ENCODE results near the gene MXRA8. TPM values are rescaled to one million over a fixed set of nuclear protein-coding genes. Genes with fewer than 3 reads are reported as not detected.
"Not testable (repeated sequence)": the region's sequence is repeated elsewhere in the genome, so short reads cannot be mapped to it uniquely, and the experiment has no call there.

MXRA8 gene, protein sequence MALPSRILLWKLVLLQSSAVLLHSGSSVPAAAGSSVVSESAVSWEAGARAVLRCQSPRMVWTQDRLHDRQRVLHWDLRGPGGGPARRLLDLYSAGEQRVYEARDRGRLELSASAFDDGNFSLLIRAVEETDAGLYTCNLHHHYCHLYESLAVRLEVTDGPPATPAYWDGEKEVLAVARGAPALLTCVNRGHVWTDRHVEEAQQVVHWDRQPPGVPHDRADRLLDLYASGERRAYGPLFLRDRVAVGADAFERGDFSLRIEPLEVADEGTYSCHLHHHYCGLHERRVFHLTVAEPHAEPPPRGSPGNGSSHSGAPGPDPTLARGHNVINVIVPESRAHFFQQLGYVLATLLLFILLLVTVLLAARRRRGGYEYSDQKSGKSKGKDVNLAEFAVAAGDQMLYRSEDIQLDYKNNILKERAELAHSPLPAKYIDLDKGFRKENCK
- 60.0 TPM for total RNA-seq

DNA sequence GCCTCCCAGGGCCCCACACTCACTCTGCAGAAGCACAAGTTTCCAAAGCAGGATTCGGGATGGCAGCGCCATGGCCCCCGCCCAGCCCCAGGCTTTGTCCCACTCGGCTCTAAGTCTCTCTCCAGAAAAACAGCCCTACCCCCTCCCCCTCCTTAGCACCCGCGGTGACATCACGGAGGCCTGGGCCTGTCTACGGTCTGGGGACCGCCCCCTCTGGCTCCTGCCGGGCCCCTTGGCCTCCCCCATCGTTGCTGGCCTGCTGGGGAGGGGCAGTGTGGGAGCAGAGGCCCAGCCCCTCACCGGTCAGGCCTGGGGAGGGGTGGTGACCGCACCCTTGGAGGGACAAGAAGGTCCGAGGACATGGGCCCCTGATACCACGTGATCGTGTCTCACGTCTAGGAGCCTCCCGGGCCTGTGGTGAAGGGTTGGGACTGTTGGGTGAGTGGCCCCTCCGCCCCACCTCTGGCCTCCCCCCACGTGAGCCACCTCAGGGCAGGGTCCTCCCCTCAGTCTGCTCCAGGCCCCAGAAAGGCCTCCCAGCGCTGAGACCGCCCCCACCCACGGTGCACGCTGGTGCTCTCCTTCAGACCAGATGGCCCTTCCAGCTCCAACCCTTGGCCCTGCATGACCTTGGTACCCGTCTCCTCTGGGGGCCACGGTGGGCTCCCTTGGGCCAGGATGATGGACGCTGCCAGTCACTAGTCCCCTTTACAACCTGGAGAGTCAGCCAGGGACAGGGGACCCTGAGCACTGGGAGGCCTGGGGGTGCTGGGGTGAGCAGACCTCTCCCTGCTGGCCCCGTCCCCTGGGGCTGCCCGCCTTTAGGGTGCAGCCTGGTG, at the start of gene MXRA8:
TSS of gene MXRA8 (minus strand) at position 123 of the 839 bp plus-strand sequence. CDS start at position 72, 51 bp downstream.
- Histone ChIP-seq H3K36me3 (ENCODE audit: control insufficient read depth in 3 of 3, insufficient read depth in 3 of 3, low read length in 3 of 3) (peaks cover 0 to 2% (median 0%) of the 10 kb centered on the region in 3 donors), H3K27ac (ENCODE audit: low read depth, low read length) (peak within 1 kb of the TSS; percentile 77), H3K9me3 (ENCODE audit: control insufficient read depth in 3 of 3, low read length in 3 of 3) (no peaks in the 10 kb centered on the region), H3K27me3 (ENCODE audit: control insufficient read depth in 3 of 3, insufficient read depth in 3 of 3, low read length in 3 of 3) (peaks cover 0 to 59% (median 25%) of the 10 kb centered on the region in 3 donors), H3K4me1 (ENCODE audit: control insufficient read depth in 3 of 3, insufficient read depth in 3 of 3, low read length in 3 of 3) (peaks cover 33 to 50% (median 40%) of the 10 kb centered on the region in 3 donors), H3K4me3 (ENCODE audit: low read length in 3 of 3) (peak within 1 kb of the TSS; percentile 37 to 69 (median 61)), H3K9ac (ENCODE audit: low read depth in 1 of 3, low read length in 3 of 3) (peak within 1 kb of the TSS; percentile 62 to 79 (median 74))

DNA sequence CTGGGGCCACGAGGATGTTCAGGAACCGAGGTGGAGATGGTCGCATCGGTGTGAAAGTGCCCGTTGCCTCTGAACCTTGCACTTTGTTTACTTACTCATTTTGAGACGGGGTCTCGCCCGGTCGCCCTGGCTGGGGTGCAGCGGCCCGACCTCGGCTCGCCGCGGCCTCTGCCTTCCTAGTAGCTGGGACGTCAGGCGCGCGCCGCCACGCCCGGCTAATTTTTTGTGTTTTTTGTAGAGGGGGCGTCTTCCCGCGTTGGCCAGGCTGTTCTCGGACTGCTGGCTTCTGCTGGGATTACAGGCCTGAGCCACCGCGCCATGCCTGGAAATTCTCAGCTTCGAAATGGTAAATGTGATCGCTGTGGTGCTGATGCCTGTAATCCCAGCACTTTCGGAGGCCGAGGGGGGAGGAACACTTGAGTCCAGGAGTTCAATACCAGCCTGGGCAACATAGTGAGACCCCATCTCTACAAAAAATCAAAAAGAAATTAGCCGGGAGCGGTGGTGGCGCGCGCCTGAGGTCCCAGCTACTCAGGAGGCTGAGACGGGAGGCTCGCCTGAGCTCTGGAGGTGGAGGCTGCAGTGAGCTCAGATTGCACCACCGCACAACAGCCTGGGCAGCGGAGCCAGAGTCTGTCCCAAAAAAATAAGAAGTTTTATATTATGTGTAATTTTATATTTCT, 49.4 kb upstream of the MXRA8 start:
- H3K4me1 ChIP-seq (ENCODE audit: control insufficient read depth in 3 of 3, insufficient read depth in 3 of 3, low read length in 3 of 3): peaks cover 18 to 38% (median 25%) of the 10 kb centered on the region in 3 donors

DNA sequence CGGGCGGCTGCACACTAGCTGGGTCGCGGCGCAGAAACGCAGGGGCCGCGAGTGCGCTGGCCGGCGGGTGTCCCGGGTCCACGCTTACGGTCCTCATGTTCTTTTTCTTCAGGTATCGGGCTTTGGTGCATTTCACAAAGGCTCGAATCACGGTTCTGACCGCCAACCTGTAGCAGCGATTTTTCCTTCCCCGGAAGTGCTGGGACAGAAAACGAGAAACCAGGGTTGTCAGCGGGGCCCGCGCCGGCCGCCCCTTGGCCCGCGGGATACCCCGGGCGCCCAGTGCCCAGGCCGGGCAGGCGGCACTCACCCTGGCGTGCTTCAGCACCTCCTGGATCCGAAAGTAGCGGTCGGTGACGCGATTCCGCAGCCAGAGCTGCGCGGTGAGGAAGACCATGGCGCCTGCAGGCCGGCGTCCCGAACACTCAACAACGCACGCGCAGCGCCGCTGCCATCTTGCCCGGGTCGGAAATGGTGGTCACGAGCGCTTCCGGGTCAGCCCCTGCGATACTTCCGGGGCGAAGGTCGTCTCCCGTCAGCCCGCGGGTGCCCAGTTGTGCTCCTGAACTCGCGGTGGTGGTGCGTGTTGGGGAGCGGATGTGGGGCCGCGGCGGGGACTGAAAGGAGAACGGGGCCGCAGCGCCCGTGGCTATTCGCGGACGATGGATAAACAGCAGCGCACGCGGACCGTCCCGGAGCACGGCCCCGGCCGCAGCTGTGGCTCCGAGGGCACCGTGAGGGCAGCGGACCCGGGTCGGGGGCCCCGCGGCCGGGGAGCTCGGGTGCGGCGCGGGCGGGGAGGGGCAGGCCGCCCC, 48.7 kb upstream of the MXRA8 start, which contains the start of gene MRPL20:
TSS of gene MRPL20 (minus strand) at position 473 of the 815 bp plus-strand sequence. CDS start at position 397, 76 bp downstream.
- H3K9me3 ChIP-seq (ENCODE audit: control insufficient read depth in 3 of 3, low read length in 3 of 3): no peaks in the 10 kb centered on the region
- H3K4me1 ChIP-seq (ENCODE audit: control insufficient read depth in 3 of 3, insufficient read depth in 3 of 3, low read length in 3 of 3): peaks cover 18 to 43% (median 29%) of the 10 kb centered on the region in 3 donors

More for the DNA sequence above, 49.4 kb upstream of the MXRA8 start:
- Histone ChIP-seq H3K27me3 (ENCODE audit: control insufficient read depth in 3 of 3, insufficient read depth in 3 of 3, low read length in 3 of 3) (no peaks in the 10 kb centered on the region), H3K4me3 (ENCODE audit: low read length in 3 of 3) (peak overlapping the region; percentile 86 to 95 (median 94)), H3K9me3 (ENCODE audit: control insufficient read depth in 3 of 3, low read length in 3 of 3) (no peaks in the 10 kb centered on the region), H3K9ac (ENCODE audit: low read depth in 1 of 3, low read length in 3 of 3) (peak overlapping the region; percentile 87 to 96 (median 91)), H3K36me3 (ENCODE audit: control insufficient read depth in 3 of 3, insufficient read depth in 3 of 3, low read length in 3 of 3) (peaks cover 18 to 23% (median 19%) of the 10 kb centered on the region in 3 donors), H3K27ac (ENCODE audit: low read depth, low read length) (peak overlapping the region; percentile 86)

DNA sequence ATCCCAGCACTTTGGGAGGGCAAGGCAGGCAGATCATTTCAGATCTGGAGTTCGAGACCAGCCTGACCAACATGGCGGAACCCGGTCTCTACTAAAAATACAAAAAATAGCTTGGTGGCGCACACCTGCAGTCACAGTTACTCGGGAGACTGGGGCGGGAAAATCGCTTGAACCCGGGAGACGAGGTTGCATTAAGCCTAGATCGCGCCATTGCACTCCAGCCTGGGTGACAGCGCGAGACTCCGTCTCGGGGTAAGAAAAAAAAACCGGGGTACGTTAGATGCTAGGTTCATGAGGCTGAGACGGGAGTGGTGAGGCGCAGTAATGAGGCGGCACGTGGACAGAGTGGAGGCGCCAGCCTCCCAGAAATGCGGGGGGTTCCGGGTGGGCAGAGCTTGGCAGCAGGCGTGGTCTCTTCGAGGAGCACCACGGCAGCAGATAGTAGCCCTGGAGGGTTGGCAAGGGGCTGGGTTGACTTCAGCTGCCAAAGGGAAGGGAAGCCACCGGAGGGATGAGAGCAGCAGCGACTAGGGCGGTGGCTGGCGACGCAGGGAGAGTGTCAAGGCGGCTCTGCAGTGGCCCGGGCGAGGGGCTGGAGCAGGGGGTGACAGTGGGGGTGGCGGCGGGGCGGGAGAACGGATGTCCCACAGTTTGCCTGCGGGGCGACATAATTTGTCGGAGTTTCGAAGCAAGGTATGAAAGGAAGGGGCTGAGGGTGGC, 47.9 kb upstream of the MXRA8 start:
- H3K9ac ChIP-seq (ENCODE audit: low read depth in 1 of 3, low read length in 3 of 3): peak overlapping the region; percentile 85 to 96 (median 91)
- peaks cover 18 to 45% (median 32%) of the 10 kb centered on the region in 3 donors for H3K4me1 ChIP-seq (ENCODE audit: control insufficient read depth in 3 of 3, insufficient read depth in 3 of 3, low read length in 3 of 3)
- H3K4me3 ChIP-seq (ENCODE audit: low read length in 3 of 3): peak overlapping the region; percentile 86 to 95 (median 94)
- no peaks in the 10 kb centered on the region for H3K9me3 ChIP-seq (ENCODE audit: control insufficient read depth in 3 of 3, low read length in 3 of 3)
- peak overlapping the region; percentile 86 for H3K27ac ChIP-seq (ENCODE audit: low read depth, low read length)
- no peaks in the 10 kb centered on the region for H3K27me3 ChIP-seq (ENCODE audit: control insufficient read depth in 3 of 3, insufficient read depth in 3 of 3, low read length in 3 of 3)
- H3K36me3 ChIP-seq (ENCODE audit: control insufficient read depth in 3 of 3, insufficient read depth in 3 of 3, low read length in 3 of 3): peaks cover 30 to 34% (median 31%) of the 10 kb centered on the region in 3 donors

More for the DNA sequence above, 48.7 kb upstream of the MXRA8 start, which contains the start of gene MRPL20:
- H3K36me3 ChIP-seq (ENCODE audit: control insufficient read depth in 3 of 3, insufficient read depth in 3 of 3, low read length in 3 of 3): peaks cover 24 to 27% (median 24%) of the 10 kb centered on the region in 3 donors
- H3K27me3 ChIP-seq (ENCODE audit: control insufficient read depth in 3 of 3, insufficient read depth in 3 of 3, low read length in 3 of 3): no peaks in the 10 kb centered on the region
- peak within 1 kb of the TSS; percentile 87 to 96 (median 91) for H3K9ac ChIP-seq (ENCODE audit: low read depth in 1 of 3, low read length in 3 of 3)
- peak within 1 kb of the TSS; percentile 86 to 95 (median 94) for H3K4me3 ChIP-seq (ENCODE audit: low read length in 3 of 3)
- H3K27ac ChIP-seq (ENCODE audit: low read depth, low read length): peak within 1 kb of the TSS; percentile 86

DNA sequence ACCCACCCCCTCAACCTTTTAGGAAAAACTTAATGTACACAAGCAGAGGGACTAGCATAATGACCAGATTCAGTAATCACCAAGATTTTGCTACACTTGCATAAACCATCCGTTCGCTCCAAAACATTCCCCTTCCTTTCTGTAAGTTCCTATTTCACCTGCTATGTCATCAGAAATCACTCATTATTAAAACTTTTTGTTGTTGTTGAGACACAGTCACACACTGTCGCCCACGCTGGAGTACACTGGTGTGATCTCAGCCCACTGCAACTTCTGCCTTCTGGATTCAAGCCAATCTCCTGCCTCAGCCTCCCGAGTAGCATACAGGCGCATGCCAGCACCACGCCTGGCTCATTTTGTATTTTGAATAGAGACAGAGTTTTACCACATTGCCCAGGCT, 45.3 kb upstream of the MXRA8 start:
- no peak overlapping the region for H3K4me3 ChIP-seq (ENCODE audit: low read length in 3 of 3)
- H3K27me3 ChIP-seq (ENCODE audit: control insufficient read depth in 3 of 3, insufficient read depth in 3 of 3, low read length in 3 of 3): no peaks in the 10 kb centered on the region
- H3K4me1 ChIP-seq (ENCODE audit: control insufficient read depth in 3 of 3, insufficient read depth in 3 of 3, low read length in 3 of 3): peaks cover 32 to 57% (median 45%) of the 10 kb centered on the region in 3 donors
- no peaks in the 10 kb centered on the region for H3K9me3 ChIP-seq (ENCODE audit: control insufficient read depth in 3 of 3, low read length in 3 of 3)
- no peak overlapping the region for H3K9ac ChIP-seq (ENCODE audit: low read depth in 1 of 3, low read length in 3 of 3)
- peaks cover 38 to 39% (median 39%) of the 10 kb centered on the region in 3 donors for H3K36me3 ChIP-seq (ENCODE audit: control insufficient read depth in 3 of 3, insufficient read depth in 3 of 3, low read length in 3 of 3)
- H3K27ac ChIP-seq (ENCODE audit: low read depth, low read length): no peak overlapping the region

DNA sequence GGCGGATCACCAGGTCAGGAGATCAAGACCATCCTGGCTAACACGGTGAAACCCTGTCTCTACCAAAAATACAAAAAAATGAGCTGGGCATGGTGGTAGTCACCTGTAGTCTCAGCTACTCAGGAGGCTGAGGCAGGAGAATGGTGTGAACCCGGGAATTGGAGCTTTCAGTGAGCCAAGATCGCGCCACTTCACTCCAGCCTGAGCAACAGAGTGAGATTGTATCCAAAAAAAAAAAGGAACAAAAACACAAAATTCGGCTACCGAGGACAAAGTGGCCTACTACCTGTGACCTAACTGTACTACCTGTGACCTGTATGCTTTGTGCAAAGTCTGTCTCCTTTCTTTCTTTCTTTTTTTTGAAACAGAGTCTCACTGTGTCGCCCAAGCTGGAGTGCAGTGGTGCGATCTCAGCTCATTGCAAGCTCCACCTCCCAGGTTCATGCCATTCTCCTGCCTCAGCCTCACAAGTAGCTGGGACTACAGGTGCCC, 44.6 kb upstream of the MXRA8 start:
- H3K4me1 ChIP-seq (ENCODE audit: control insufficient read depth in 3 of 3, insufficient read depth in 3 of 3, low read length in 3 of 3): peaks cover 38 to 56% (median 45%) of the 10 kb centered on the region in 3 donors
- H3K9me3 ChIP-seq (ENCODE audit: control insufficient read depth in 3 of 3, low read length in 3 of 3); H3K27me3 ChIP-seq (ENCODE audit: control insufficient read depth in 3 of 3, insufficient read depth in 3 of 3, low read length in 3 of 3); H3K4me3 ChIP-seq (ENCODE audit: low read length in 3 of 3); H3K27ac ChIP-seq (ENCODE audit: low read depth, low read length); H3K9ac ChIP-seq (ENCODE audit: low read depth in 1 of 3, low read length in 3 of 3): not testable (repeated sequence)
- H3K36me3 ChIP-seq (ENCODE audit: control insufficient read depth in 3 of 3, insufficient read depth in 3 of 3, low read length in 3 of 3): peaks cover 39 to 43% (median 42%) of the 10 kb centered on the region in 3 donors

DNA sequence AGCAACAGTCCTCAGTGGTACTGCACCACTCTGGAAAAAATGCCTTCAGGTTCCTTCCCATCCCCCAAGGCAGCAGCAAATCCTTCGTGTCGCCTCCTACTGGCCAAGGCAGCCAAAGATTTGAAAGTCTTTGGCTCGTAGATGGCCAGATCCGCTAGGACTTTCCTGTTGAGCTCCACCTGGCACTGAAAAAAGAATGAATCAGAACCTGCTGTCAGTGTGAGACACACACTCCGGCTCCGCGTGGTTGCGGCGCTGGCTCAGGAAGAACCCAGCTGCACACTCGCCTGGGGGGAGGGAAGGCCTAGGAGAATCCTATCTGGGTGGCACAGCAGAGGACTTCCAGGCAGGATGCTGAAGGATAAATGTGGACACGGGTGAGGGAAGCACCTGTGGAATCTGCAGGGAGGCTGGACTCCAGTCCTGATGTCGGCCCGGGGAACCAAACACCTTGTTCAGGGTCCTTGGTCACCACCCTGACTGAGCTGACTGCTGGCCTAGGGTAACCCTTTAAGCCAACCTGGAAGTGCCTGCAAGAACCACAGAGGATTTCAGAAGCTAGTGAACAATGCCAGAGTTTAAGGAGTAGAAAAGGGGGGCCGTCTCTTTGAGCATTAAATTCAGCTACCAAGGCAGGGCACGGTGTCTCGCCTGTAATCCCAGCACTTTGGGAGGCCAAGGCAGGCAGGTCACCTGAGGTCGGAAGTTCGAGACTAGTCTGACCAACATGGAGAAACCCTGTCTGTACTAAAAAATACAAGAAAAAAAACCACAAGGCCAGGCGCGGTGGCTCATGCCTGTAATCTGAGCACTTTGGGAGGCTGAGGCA, 43.9 kb upstream of the MXRA8 start:
- Histone ChIP-seq H3K4me3 (ENCODE audit: low read length in 3 of 3) (no peak overlapping the region), H3K27me3 (ENCODE audit: control insufficient read depth in 3 of 3, insufficient read depth in 3 of 3, low read length in 3 of 3) (no peaks in the 10 kb centered on the region), H3K27ac (ENCODE audit: low read depth, low read length) (no peak overlapping the region), H3K4me1 (ENCODE audit: control insufficient read depth in 3 of 3, insufficient read depth in 3 of 3, low read length in 3 of 3) (peaks cover 42 to 60% (median 51%) of the 10 kb centered on the region in 3 donors), H3K9ac (ENCODE audit: low read depth in 1 of 3, low read length in 3 of 3) (no peak overlapping the region), H3K9me3 (ENCODE audit: control insufficient read depth in 3 of 3, low read length in 3 of 3) (no peaks in the 10 kb centered on the region), H3K36me3 (ENCODE audit: control insufficient read depth in 3 of 3, insufficient read depth in 3 of 3, low read length in 3 of 3) (peaks cover 46 to 49% (median 49%) of the 10 kb centered on the region in 3 donors)
